Hepatocyte (in vitro differentiated cells): ENCODE results near the gene PHETA1. TPM values are rescaled to one million over a fixed set of nuclear protein-coding genes. Genes with fewer than 3 reads are reported as not detected.
"Not testable (repeated sequence)": the region's sequence is repeated elsewhere in the genome, so short reads cannot be mapped to it uniquely, and the experiment has no call there.

Experiments
- DNase-seq: peaks from one replicate; pipeline ENCODE4 v3.0.0-alpha.2; 2016; ENCODE audit warnings: low spot score
- H2AFZ ChIP-seq: fragments of 200-600 bp; sonication (generic); 2 replicates; pipeline ENCODE4 v1.6.0; 2016; ENCODE audit warnings: antibody characterized with exemption, mild to moderate bottlenecking
- H3K27ac ChIP-seq: fragments of 200-600 bp; sonication (generic); 2 replicates; pipeline ENCODE4 v1.5.1; 2016; ENCODE audit warnings: mild to moderate bottlenecking
- H3K27me3 ChIP-seq: fragments of 200-600 bp; sonication (generic); 2 replicates; pipeline ENCODE4 v1.6.1; 2016
- H3K36me3 ChIP-seq: fragments of 200-600 bp; sonication (generic); replicated peaks from 2 replicates; pipeline ENCODE4 v1.5.1; 2016; ENCODE audit warnings: low read depth; ENCODE audit not compliant: insufficient read depth
- H3K4me1 ChIP-seq: fragments of 200-600 bp; sonication (generic); 2 replicates; pipeline ENCODE4 v1.5.1; 2016; ENCODE audit warnings: mild to moderate bottlenecking, moderate library complexity; ENCODE audit not compliant: insufficient read depth
- H3K4me2 ChIP-seq: fragments of 200-600 bp; sonication (generic); 2 replicates; pipeline ENCODE4 v1.6.0; 2016
- H3K4me3 ChIP-seq: fragments of 200-600 bp; sonication (generic); 2 replicates; pipeline ENCODE4 v1.5.1; 2016; ENCODE audit warnings: mild to moderate bottlenecking
- H3K79me2 ChIP-seq: fragments of 200-600 bp; sonication (generic); 2 replicates; pipeline ENCODE4 v1.6.0; 2017; ENCODE audit warnings: mild to moderate bottlenecking
- H3K9me2 ChIP-seq: fragments of 200-600 bp; sonication (generic); replicated peaks from 2 replicates; pipeline ENCODE4 v1.6.0; 2017; ENCODE audit warnings: mild to moderate bottlenecking; ENCODE audit not compliant: insufficient read depth
- H3K9me3 ChIP-seq: fragments of 200-600 bp; sonication (generic); 2 replicates; pipeline ENCODE4 v1.5.1; 2016; ENCODE audit warnings: low read depth, mild to moderate bottlenecking
- H4K20me1 ChIP-seq: fragments of 200-600 bp; sonication (generic); 2 replicates; pipeline ENCODE4 v1.6.0; 2016; ENCODE audit warnings: mild to moderate bottlenecking; ENCODE audit not compliant: insufficient read depth, poor library complexity, severe bottlenecking
- EZH2 ChIP-seq: fragments of 200-600 bp; sonication (generic); IDR thresholded peaks from 2 replicates; pipeline ENCODE4 v1.6.1; 2016; ENCODE audit warnings: antibody characterized with exemption, mild to moderate bottlenecking, borderline replicate concordance
- EZH2phosphoT487 ChIP-seq: fragments of 200-600 bp; sonication (generic); IDR thresholded peaks from one replicate; pipeline ENCODE4 v1.6.1; 2018; ENCODE audit warnings: antibody characterized with exemption, mild to moderate bottlenecking, low read depth, moderate library complexity; ENCODE audit not compliant: unreplicated experiment, severe bottlenecking
- WGBS: methylation state at CpG from one replicate; pipeline ENCODE4 v1.1.6; 2016; ENCODE audit warnings: low lambda C conversion rate; ENCODE audit errors: missing lambda C conversion rate; 5-methylcytosine and 5-hydroxymethylcytosine counted together
- polyA plus RNA-seq: library from polyadenylated mRNA; unstranded; fragments of >200 nt; fragmentation: Nextera tagmentation; extraction: Ambion mirVana; gene quantifications from 2 replicates; pipeline ENCODE4 v1.2.1, GENCODE V29; 2016
- total RNA-seq: library from RNA; depleted of rRNA; stranded (reverse); fragments of >200 nt; gene quantifications from 2 replicates; pipeline ENCODE4 v1.2.3, GENCODE V29; 2014
- TF ChIP-seq, protein P1 (sequence below): fragments of 200-600 bp; sonication (generic); IDR thresholded peaks from 2 replicates; pipeline ENCODE4 v1.5.1; 2016; ENCODE audit warnings: antibody characterized with exemption, mild to moderate bottlenecking; ENCODE audit not compliant: poor library complexity

PHETA1 gene
- total and polyA plus RNA-seq, 2 experiments from 2014 or later: 24.6 to 30.9 TPM

DNA sequence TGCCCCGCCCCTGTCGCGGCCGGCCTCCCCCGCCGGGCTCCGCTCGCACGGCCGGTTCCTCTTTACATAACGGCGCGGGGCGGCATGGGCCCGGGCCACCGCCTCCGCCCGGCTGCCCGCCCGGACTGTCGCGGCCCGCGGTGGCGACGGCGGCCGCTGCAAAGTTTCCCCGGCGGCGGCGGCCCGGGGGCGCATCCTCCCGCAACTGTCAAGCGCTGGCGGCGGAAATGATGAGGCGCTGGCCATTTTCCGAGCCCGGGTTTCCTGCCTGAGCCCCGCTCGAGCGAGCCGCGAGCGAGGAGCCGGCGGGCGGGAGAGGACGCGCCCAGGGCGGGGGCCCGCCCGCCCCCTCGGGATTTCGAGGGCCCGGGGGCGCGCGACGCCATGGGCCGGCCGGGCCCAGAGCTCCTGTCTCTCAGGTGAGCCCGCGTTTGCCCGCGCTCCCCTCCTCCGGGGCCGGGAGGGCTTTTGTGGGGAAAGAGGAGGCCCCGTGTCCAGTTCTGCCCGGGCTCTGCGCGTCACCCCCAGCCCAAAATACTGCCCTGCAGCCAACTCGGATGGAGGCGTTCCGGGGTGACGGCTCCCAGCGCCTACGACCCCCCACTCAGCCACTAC is 37.1 kb upstream of the PHETA1 start, which contains the start of gene SH2B3:
TSS of gene SH2B3 (plus strand) at position 65 of the 615 bp plus-strand sequence. CDS start 12,223 bp downstream, outside the sequence.
- DNase-seq: no peak
- TF ChIP-seq, protein P1, sequence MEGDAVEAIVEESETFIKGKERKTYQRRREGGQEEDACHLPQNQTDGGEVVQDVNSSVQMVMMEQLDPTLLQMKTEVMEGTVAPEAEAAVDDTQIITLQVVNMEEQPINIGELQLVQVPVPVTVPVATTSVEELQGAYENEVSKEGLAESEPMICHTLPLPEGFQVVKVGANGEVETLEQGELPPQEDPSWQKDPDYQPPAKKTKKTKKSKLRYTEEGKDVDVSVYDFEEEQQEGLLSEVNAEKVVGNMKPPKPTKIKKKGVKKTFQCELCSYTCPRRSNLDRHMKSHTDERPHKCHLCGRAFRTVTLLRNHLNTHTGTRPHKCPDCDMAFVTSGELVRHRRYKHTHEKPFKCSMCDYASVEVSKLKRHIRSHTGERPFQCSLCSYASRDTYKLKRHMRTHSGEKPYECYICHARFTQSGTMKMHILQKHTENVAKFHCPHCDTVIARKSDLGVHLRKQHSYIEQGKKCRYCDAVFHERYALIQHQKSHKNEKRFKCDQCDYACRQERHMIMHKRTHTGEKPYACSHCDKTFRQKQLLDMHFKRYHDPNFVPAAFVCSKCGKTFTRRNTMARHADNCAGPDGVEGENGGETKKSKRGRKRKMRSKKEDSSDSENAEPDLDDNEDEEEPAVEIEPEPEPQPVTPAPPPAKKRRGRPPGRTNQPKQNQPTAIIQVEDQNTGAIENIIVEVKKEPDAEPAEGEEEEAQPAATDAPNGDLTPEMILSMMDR: no peak
- TF ChIP-seq EZH2: no peak
- TF ChIP-seq EZH2phosphoT487: no peak
- Histone ChIP-seq H3K4me2 (peak within 1 kb of the TSS; percentile 97), H3K9me2 (no peaks in the 10 kb centered on the region), H3K4me3 (peak within 1 kb of the TSS; percentile 79), H3K4me1 (peaks cover 20% of the 10 kb centered on the region), H3K27me3 (no peaks in the 10 kb centered on the region), H2AFZ (peak within 1 kb of the TSS; percentile 68), H4K20me1 (peaks cover 3% of the 10 kb centered on the region), H3K27ac (peak within 1 kb of the TSS; percentile 87), H3K36me3 (no peaks in the 10 kb centered on the region), H3K9me3 (no peaks in the 10 kb centered on the region), H3K79me2 (peaks cover 39% of the 10 kb centered on the region)
- 0% methylated on average over 13 of the region's 80 CpGs for WGBS

GRCh38 chr12:111405149-111405858 is 36.4 kb upstream of the PHETA1 start:
- peak overlapping the region; percentile 32 for H3K4me3 ChIP-seq
- H2AFZ ChIP-seq: peak overlapping the region; percentile 15
- H4K20me1 ChIP-seq: peaks cover 3% of the 10 kb centered on the region
- H3K4me1 ChIP-seq: peaks cover 20% of the 10 kb centered on the region
- TF ChIP-seq EZH2phosphoT487: no peak
- TF ChIP-seq, protein P1: peak; percentile 53
- WGBS: 4% methylated on average over 35 of the region's 59 CpGs
- H3K27me3 ChIP-seq: no peaks in the 10 kb centered on the region
- peak overlapping the region; percentile 97 for H3K4me2 ChIP-seq
- H3K9me2 ChIP-seq: no peaks in the 10 kb centered on the region
- peak; percentile 97 for DNase-seq
- no peaks in the 10 kb centered on the region for H3K36me3 ChIP-seq
- peak overlapping the region; percentile 87 for H3K27ac ChIP-seq
- no peaks in the 10 kb centered on the region for H3K9me3 ChIP-seq
- peaks cover 36% of the 10 kb centered on the region for H3K79me2 ChIP-seq

DNA sequence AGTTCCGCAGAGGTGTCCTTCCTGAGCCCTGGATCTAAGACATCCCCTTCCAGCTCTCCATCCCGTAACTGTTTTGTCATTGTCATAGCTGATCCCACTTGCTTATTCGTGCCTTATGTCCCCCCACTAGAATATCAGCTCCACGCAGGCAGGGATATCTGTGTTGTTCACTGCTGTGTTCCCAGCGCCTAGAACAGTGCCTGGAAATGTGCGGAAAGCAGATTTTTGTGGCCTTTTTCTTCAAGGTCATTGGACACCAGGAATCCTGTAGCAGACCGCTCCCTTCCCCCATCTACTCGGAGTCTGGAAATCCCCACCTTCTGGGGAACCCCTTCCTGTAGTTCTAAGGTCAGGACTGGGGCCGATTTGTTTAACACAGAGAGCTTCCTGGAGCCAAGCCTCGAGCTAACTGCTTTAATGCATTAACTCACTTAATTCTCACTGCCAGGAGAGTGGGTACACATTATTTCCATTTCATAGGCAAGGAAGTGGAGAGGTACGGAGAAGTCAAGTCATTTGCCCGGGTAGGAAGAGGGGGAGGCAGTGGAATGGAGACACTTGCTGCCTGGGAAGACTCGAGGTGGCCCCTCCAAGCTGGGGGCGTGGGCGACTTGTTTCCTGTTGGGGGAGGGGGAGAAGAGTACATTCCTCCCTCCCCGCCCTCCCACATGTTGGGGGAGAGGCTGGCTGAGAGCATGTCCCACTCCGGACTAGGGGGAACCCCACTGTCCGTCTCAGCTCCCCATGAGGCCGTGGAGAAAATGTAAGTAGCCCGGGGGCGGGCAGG is 35.7 kb upstream of the PHETA1 start:
- no peaks in the 10 kb centered on the region for H3K27me3 ChIP-seq
- H3K4me2 ChIP-seq: peak overlapping the region; percentile 97
- no peaks in the 10 kb centered on the region for H3K9me3 ChIP-seq
- no peaks in the 10 kb centered on the region for H3K36me3 ChIP-seq
- peak overlapping the region; percentile 32 for H3K4me3 ChIP-seq
- peak overlapping the region; percentile 15 for H2AFZ ChIP-seq
- H4K20me1 ChIP-seq: peaks cover 2% of the 10 kb centered on the region
- H3K79me2 ChIP-seq: peaks cover 33% of the 10 kb centered on the region
- DNase-seq: peak; percentile 71
- H3K27ac ChIP-seq: peak overlapping the region; percentile 87
- TF ChIP-seq, protein P1: no peak
- TF ChIP-seq EZH2: no peak
- no peak for TF ChIP-seq EZH2phosphoT487
- H3K4me1 ChIP-seq: peaks cover 13% of the 10 kb centered on the region
- 51% methylated on average over 16 of the region's 21 CpGs for WGBS
- H3K9me2 ChIP-seq: no peaks in the 10 kb centered on the region

- H3K9me3 ChIP-seq, H2AFZ ChIP-seq, H4K20me1 ChIP-seq, H3K9me2 ChIP-seq, H3K27me3 ChIP-seq, H3K4me1 ChIP-seq, H3K4me3 ChIP-seq, H3K4me2 ChIP-seq, DNase-seq, H3K36me3 ChIP-seq, H3K27ac ChIP-seq: not testable (repeated sequence)
- H3K79me2 ChIP-seq: peaks cover 15% of the 10 kb centered on the region
- 91% methylated on average over 8 of the region's 9 CpGs for WGBS
These were observed 33.6 kb upstream of the PHETA1 start for GRCh38 chr12:111402490-111402824.
